HL-60/S4 treated with phorbol 12-myristate 13-acetate at 8.2 ng/mL for 4 days and 3 days (cell line): ENCODE results near the gene RAB3GAP1.
"Not testable (repeated sequence)": the region's sequence is repeated elsewhere in the genome, so short reads cannot be mapped to it uniquely, and the experiment has no call there.

ENCODE experiments used
- in situ Hi-C: fragments of 300-500 bp; cut with MboI; formaldehyde crosslinking; loops from 2 replicates; pipeline ENCODE4 v1.15.0; 2022; ENCODE audit warnings: low sequenced_read_pairs

Gene RAB3GAP1

DNA sequence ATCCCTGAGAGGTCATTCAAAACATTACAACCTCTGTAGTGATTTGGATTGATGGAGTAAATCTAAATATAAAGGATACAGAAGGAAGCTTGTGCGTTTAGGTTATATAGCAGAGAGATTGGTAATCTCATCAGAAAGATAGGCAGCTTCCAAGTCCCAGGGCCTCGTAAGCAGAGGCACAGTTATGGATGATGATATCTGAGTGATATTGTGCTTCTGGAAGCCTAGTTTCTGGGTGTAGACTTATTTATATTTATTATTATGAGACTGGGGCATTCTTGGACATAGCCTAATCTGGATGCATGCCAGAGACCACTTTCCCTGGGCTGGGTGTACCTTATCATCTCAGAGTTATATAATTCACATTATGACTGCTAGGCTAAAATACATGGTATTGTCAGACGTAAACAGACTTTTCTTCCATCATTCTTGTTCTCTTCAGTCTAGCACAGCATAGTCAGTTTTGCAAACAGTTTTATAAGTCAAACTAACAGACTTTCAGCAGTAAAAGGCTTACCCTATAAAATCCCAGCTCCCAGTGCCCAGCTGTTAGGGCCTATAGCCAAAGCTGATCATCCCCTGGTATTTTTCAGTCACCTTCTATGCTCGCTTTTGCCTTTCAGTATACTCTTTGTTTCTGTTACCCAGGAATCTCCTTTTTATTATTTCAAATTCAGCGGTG is 47.9 kb downstream of the RAB3GAP1 start:
- in situ Hi-C loops = no loop called here

DNA sequence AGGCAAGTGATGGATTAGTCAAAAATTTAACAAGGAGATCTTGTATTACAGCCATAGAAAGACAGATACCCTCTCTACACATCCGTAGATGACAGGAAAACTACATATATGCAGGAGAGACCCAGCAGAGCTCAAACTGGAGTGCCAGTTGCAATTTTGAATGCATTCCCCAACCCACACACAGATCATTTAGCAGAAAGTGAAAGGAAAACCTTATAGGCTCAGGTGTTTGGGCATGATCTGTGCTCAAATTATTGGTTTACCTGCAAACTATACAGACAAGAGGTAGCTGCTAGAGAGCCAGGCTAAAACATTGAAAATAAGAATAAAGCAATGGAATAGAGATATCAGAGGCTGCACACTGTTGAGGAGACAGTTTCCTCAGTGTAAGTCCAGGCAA is 51.8 kb downstream of the RAB3GAP1 start:
- in situ Hi-C loops = no loop called here

GRCh38 chr2:135105513-135106316 is 53.6 kb downstream of the RAB3GAP1 start:
- in situ Hi-C loops = not testable (repeated sequence)

DNA sequence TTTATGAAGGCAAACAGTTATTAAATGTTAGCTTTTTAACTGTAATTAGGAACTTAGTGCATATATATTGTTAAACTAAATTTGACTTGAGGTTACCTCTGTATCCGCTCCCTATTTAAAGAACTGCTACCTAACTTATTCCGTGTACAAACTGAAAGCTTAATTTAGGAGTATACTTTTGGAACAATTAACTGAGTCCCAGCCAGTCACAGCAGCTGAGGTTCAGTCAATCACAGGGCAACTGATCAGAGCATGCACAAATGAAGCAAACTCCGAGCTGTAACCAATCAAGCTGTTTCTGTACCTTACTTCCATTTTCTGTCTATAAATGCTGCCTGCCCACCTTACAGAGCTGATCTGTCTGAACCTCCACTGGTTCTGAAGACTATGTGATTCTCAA is 61.2 kb downstream of the RAB3GAP1 start:
- in situ Hi-C loops = no loop called here

GRCh38 chr2:135119582-135119981 is 67.5 kb downstream of the RAB3GAP1 start:
- in situ Hi-C loops = no loop called here

GRCh38 chr2:135121016-135121657 is 69.0 kb downstream of the RAB3GAP1 start:
- in situ Hi-C loops = no loop called here

- in situ Hi-C loops = not testable (repeated sequence)
Observed at GRCh38 chr2:135121658-135122039, 69.6 kb downstream of the RAB3GAP1 start.

DNA sequence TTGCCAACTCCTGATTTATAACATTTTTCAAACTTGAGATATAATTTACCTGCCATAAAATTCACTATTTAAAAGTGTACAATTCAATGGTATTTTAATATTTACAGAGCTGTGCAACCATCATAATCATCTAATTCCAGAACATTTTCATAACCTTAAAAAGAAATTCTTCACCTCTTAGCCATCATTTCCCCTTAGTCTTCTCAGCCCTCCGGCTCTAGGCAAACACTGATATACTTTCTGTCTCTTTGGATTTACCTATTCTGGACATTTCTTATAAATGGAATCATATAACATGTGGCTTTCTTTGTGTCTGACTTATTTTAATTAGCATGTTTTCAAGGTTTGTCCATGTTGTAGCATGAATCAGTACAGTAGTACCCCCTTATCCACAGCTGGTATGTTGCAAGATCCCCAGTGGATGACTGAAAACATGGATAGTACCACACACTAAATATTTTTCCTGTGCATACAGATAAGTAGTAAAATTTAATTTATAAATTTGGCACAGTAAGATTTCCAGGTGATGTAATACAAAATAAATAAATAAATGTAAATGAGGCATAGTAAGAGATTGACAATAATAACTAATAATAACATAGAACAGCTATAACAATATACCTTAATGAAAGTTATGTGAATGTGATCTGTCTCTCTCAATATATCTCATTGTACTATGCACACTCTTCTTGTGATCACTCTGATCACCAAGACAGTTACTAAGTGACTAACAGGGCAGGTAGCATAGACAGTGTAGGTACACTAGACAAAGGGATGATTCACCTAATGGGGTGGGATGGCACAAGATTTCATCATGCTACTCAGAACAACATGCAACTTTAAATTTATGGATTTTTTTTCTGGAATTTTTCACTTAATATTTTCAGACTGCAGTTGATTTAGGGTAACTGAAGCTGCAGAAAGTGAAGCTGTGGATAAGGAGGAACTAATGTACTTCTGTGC is 73.1 kb downstream of the RAB3GAP1 start:
- in situ Hi-C loops = no loop called here

DNA sequence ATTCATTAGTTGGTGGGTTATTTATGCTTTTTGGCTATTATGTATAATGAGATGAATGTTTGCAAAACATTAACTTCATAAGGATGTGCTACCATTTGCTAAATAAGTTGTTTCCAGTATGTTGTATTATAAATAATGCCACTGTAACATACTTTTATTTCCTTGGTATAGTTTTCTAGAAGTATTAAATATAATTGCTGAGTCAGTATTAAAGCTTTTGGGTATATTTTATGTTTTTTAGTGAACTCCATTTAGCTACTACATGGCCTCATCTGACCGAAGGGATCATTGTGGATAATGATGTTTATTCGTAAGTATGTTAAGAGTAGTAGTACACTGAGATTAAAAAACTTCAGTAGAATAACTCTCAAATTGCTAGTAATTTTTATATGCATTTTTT is 73.8 kb downstream of the RAB3GAP1 start:
- in situ Hi-C loops = no loop called here

- in situ Hi-C loops = no loop called here
Observed at GRCh38 chr2:135130751-135131150, 78.7 kb downstream of the RAB3GAP1 start.

DNA sequence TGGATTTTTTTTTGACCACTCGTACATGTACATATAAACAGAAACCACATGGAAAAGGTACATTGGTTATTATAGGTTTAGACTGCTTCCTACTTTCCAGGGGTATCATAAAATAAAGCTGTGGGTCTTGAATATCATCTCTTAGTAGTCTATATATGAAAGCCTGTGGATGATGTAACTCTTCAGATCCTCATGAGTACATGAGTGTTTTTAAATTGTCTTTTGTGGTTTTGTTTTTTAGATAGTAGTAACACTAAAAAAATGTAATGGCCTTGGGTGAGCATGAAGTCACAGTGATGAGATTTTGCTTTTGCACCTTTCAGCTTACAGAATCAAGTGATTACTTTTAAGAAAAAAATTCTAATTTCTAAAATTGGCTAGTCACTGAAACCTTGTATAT is 80.2 kb downstream of the RAB3GAP1 start:
- in situ Hi-C loops = no loop called here

- in situ Hi-C loops = no loop called here
Observed at GRCh38 chr2:135140606-135141005, 88.5 kb downstream of the RAB3GAP1 start.

DNA sequence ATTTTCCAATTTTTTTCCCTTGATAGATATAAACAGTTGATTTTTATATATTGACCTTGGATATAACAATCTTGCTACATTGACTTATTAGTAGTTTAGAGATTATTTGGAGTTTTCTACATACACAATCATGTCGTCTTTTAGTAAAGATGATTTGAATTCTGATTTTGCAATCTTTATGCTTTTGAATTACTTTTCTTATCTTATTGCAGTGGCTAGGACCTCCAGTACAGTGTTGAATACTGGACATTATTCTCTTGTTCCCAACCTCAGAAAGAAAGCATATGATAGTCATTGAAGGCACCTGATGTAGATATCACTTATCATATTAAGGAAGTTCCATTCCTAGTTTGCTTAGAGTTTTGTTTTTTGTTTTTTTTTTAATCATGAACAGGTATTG is 90.2 kb downstream of the RAB3GAP1 start:
- in situ Hi-C loops = no loop called here

GRCh38 chr2:135144343-135144742 is 92.3 kb downstream of the RAB3GAP1 start:
- in situ Hi-C loops = no loop called here

DNA sequence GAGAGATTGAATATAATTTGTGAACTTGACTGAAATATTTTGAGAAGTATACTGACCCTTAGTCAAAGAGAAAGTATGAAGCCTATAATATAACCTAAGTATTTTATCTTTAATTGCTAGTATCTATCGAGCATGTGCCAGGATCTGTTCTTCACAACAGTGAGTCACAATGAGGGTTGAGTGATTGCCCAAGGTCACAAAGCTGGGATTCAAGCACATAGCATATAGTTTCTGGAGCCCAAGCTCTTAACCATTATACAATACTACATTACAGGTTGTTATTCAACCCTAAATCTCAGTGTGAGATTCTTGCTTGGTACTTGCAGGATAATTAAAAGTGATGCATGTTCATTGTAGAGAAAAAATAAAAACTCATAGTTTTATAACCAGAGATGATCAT is 97.2 kb downstream of the RAB3GAP1 start:
- in situ Hi-C loops = no loop called here

DNA sequence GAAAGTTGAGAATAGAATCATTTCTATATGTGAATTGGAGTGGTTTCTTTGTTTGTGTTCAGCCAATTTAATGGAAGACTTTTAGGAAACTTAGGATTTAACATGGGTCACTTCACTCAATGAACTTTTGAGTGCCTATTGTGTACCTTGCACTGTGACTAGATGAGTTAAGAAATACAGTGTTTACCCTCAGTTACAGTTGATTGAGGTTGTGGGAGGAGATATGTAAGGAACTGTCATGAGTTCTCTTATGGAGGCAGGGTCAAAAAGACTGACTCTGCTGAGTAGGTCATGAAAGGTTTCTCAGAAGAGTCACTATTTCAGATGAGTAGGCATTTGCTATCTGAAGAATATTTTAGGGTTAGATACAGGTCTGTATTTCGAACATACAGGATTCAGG is 98.6 kb downstream of the RAB3GAP1 start:
- in situ Hi-C loops = no loop called here

GRCh38 chr2:135151615-135152014 is 99.5 kb downstream of the RAB3GAP1 start:
- in situ Hi-C loops = no loop called here

GRCh38 chr2:135152361-135152760 is 100.3 kb downstream of the RAB3GAP1 start:
- in situ Hi-C loops = no loop called here

DNA sequence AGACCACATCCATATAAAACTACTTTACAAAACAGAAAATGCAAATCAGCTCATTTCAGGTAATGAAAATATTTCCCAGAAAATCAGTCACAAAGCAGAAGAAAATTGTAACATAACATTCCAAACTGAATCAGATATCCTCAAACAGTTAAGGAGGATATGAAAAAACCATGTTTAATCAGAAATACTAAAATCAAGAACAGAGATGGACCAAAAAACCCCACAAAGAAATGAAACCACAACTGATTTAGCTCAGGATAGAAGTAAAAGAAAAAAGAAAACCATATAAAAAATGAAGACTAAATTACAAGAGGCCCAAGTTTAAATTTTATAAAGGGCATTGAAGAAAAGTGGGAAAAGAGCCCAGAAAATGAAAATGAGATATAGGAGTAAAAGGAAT is 102.9 kb downstream of the RAB3GAP1 start:
- in situ Hi-C loops = no loop called here

DNA sequence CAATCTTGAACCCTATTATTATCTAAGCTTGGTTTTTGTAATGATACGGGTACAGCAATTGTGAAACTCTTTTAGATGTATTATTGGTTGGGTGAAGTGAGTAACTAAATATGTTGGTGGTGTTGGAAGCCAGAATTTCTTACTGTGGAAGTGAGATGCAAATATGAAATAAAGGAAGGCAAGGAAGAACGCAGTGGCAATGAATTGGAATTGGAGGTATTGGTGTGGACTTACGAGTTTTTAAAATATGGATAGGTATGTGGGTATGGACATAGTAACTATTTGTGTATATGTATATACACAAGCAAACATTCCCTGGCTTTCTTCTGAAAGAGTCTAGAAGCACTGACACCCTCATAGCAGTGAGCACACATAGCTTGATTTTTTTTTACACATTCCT is 105.8 kb downstream of the RAB3GAP1 start:
- in situ Hi-C loops = no loop called here

GRCh38 chr2:135159191-135159590 is 107.1 kb downstream of the RAB3GAP1 start:
- in situ Hi-C loops = no loop called here
